Suprapubic skin (tissue), 4 donors: Measurements from ENCODE around the gene OLA1. TPM values are rescaled to one million over a fixed set of nuclear protein-coding genes. Genes with fewer than 3 reads are reported as not detected.

Experiments
- DNase-seq, 2 donors: peaks; one replicate each; pipeline ENCODE4 v3.0.0-alpha.2; 2019; ENCODE audit warnings: low spot score in 2 of 2
- H3K27ac ChIP-seq: fragments of 200-600 bp; sonication (generic); one replicate; pipeline ENCODE4 v1.5.1; 2019
- H3K27me3 ChIP-seq: fragments of 200-600 bp; sonication (generic); one replicate; pipeline ENCODE4 v1.5.1; 2019
- H3K36me3 ChIP-seq: fragments of 200-600 bp; sonication (generic); one replicate; pipeline ENCODE4 v1.5.1; 2019
- H3K4me1 ChIP-seq: fragments of 200-600 bp; sonication (generic); one replicate; pipeline ENCODE4 v1.5.1; 2019
- H3K4me3 ChIP-seq: fragments of 200-600 bp; sonication (generic); one replicate; pipeline ENCODE4 v1.5.1; 2019; ENCODE audit warnings: mild to moderate bottlenecking
- H3K9me3 ChIP-seq: fragments of 200-600 bp; sonication (generic); one replicate; pipeline ENCODE4 v1.5.1; 2019
- EP300 ChIP-seq: sonication (generic); formaldehyde crosslinking; IDR thresholded peaks from one replicate; pipeline ENCODE4 v1.6.1; 2017; ENCODE audit warnings: antibody characterized with exemption
- POLR2A ChIP-seq, 2 donors: fragments of 450-650 bp; IDR thresholded peaks; one replicate each; pipeline ENCODE4 v1.6.1; 2017; ENCODE audit warnings: antibody characterized with exemption in 2 of 2, mild to moderate bottlenecking in 2 of 2, moderate library complexity in 2 of 2
- POLR2AphosphoS5 ChIP-seq, 3 donors: sonication (generic); formaldehyde crosslinking; IDR thresholded peaks; one replicate each; pipeline ENCODE4 v1.6.1; 2017; ENCODE audit warnings: antibody characterized with exemption in 3 of 3
- WGBS: methylation state at CpG from one replicate; pipeline ENCODE4 v1.1.5; 2018; 5-methylcytosine and 5-hydroxymethylcytosine counted together
- total RNA-seq, 4 donors: library from RNA; depleted of rRNA; stranded (reverse); fragments of >200 nt; gene quantifications; one replicate each; pipeline ENCODE4 v1.1.0, GENCODE V29; 2016
- TF ChIP-seq, protein P1 (sequence below), 2 donors: fragments of 200-600 bp in 1 of 2; fragments of 450-650 bp in 1 of 2; sonication (generic) in 1 of 2; IDR thresholded peaks; one replicate each; pipeline ENCODE4 v1.5.1; 2016 to 2019; ENCODE audit warnings: antibody characterized with exemption in 2 of 2, mild to moderate bottlenecking in 1 of 2, moderate library complexity in 1 of 2

OLA1 gene
- total RNA-seq, 4 donors from 2014 or later, result 59.2 to 83.6 (median 75.9) TPM

DNA sequence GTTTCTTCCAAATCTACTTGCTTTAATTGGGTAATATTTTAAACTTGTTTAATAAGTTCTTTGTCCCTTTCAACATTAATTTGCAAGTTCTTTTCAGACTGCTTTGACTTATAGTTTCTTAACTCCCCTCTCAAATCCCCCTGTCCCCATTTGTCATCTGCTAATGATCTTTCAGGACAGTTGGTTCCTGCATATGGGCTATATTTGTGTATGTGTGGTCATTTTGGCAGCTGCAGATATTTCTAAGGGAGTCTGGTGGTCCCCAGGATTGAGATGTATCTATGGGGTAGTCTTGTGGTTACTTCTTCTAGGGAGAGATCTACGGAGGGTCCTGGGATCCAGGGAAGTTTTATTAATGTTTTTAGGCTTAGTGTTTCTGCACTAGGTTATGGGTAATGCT lies 162.6 kb downstream of the OLA1 start:
- H3K27me3 ChIP-seq, result no peaks in the 10 kb centered on the region
- no peak overlapping the region for H3K4me3 ChIP-seq
- H3K27ac ChIP-seq, result no peak overlapping the region
- WGBS, result 83% methylated on average over 1 of the region's 1 CpG
- TF ChIP-seq POLR2AphosphoS5 (IDR thresholded peaks at IDR 0.05) (no peak), POLR2A (IDR thresholded peaks at IDR 0.05) (no peak), EP300 (no peak)
- TF ChIP-seq, protein P1, sequence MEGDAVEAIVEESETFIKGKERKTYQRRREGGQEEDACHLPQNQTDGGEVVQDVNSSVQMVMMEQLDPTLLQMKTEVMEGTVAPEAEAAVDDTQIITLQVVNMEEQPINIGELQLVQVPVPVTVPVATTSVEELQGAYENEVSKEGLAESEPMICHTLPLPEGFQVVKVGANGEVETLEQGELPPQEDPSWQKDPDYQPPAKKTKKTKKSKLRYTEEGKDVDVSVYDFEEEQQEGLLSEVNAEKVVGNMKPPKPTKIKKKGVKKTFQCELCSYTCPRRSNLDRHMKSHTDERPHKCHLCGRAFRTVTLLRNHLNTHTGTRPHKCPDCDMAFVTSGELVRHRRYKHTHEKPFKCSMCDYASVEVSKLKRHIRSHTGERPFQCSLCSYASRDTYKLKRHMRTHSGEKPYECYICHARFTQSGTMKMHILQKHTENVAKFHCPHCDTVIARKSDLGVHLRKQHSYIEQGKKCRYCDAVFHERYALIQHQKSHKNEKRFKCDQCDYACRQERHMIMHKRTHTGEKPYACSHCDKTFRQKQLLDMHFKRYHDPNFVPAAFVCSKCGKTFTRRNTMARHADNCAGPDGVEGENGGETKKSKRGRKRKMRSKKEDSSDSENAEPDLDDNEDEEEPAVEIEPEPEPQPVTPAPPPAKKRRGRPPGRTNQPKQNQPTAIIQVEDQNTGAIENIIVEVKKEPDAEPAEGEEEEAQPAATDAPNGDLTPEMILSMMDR (IDR thresholded peaks at IDR 0.05), result no peak
- no peak for DNase-seq
- H3K36me3 ChIP-seq, result peaks cover 3% of the 10 kb centered on the region
- H3K9me3 ChIP-seq, result no peaks in the 10 kb centered on the region
- no peaks in the 10 kb centered on the region for H3K4me1 ChIP-seq

DNA sequence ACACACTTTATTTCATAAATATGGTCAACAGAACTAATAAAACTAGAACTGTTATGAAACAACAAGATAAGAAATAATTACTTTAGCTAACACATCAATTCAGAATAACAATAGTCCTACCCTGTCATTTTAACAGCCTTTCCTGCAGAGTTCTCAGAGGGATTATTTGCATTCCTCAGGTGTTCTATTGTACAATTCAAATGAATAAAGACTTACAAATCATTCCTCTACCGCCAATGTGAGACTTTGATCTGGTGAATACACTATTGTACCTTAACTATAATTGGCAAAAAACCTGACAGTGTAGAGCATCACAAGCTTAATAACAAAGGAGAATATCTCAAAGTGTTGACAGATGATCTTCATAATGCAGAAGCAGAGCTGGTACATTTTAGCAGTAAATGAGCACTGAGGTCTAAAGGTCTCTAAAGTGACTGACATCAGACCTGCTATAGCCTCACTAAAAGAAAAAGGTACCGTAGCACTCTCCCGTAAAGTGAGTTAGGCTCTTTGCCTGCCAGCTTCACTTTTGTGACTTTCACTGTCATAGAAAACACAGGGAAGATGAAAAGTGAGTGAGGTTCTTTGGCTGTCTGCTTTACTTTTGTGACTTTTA lies 164.4 kb downstream of the OLA1 start:
- peaks cover 5% of the 10 kb centered on the region for H3K36me3 ChIP-seq
- no peak overlapping the region for H3K4me3 ChIP-seq
- no peaks in the 10 kb centered on the region for H3K27me3 ChIP-seq
- H3K9me3 ChIP-seq, result no peaks in the 10 kb centered on the region
- H3K27ac ChIP-seq, result no peak overlapping the region
- DNase-seq, result no peak
- TF ChIP-seq POLR2A (IDR thresholded peaks at IDR 0.05) (no peak), EP300 (no peak), POLR2AphosphoS5 (IDR thresholded peaks at IDR 0.05) (no peak)
- TF ChIP-seq, protein P1 (IDR thresholded peaks at IDR 0.05), result no peak
- 87% methylated on average over 3 of the region's 3 CpGs for WGBS
- no peaks in the 10 kb centered on the region for H3K4me1 ChIP-seq

- Histone ChIP-seq H3K4me3 (no peak overlapping the region), H3K36me3 (peaks cover 5% of the 10 kb centered on the region), H3K9me3 (no peaks in the 10 kb centered on the region), H3K4me1 (no peaks in the 10 kb centered on the region), H3K27ac (no peak overlapping the region), H3K27me3 (no peaks in the 10 kb centered on the region)
- TF ChIP-seq POLR2AphosphoS5 (IDR thresholded peaks at IDR 0.05) (no peak), POLR2A (IDR thresholded peaks at IDR 0.05) (no peak), EP300 (no peak)
- TF ChIP-seq, protein P1 (IDR thresholded peaks at IDR 0.05), result no peak
- DNase-seq, result no peak
- 92% methylated on average over 6 of the region's 6 CpGs for WGBS
Observed at GRCh38 chr2:174080672-174081121, 167.6 kb downstream of the OLA1 start.

DNA sequence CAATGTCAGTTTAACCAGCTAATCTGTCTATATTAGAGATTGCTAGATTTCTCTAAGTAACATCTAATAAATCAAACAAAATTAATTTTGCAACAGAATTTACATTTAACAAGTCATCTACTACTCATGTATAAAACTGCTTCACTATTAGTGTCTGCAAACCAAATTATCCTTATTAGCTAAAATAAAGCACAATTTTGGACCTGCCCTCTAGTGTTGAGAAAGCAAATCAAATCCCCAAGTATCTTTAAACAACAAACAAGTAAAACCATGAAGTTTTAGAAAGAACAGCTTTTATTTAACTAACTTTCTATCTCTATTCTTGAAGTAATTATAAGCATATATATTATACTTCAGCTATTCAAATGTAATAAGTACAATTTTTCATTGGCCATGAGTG lies 170.1 kb downstream of the OLA1 start:
- no peak overlapping the region for H3K4me3 ChIP-seq
- H3K4me1 ChIP-seq, result no peaks in the 10 kb centered on the region
- peaks cover 10% of the 10 kb centered on the region for H3K36me3 ChIP-seq
- no peak for DNase-seq
- no peaks in the 10 kb centered on the region for H3K9me3 ChIP-seq
- TF ChIP-seq EP300 (no peak), POLR2AphosphoS5 (IDR thresholded peaks at IDR 0.05) (no peak), POLR2A (IDR thresholded peaks at IDR 0.05) (no peak)
- TF ChIP-seq, protein P1 (IDR thresholded peaks at IDR 0.05), result no peak
- H3K27me3 ChIP-seq, result no peaks in the 10 kb centered on the region
- no peak overlapping the region for H3K27ac ChIP-seq

- DNase-seq, result no peak
- H3K4me3 ChIP-seq, result no peak overlapping the region
- no peaks in the 10 kb centered on the region for H3K27me3 ChIP-seq
- TF ChIP-seq POLR2AphosphoS5 (IDR thresholded peaks at IDR 0.05) (no peak), POLR2A (IDR thresholded peaks at IDR 0.05) (no peak), EP300 (no peak)
- TF ChIP-seq, protein P1 (IDR thresholded peaks at IDR 0.05), result no peak
- H3K9me3 ChIP-seq, result no peaks in the 10 kb centered on the region
- H3K4me1 ChIP-seq, result no peaks in the 10 kb centered on the region
- H3K36me3 ChIP-seq, result peaks cover 10% of the 10 kb centered on the region
- 76% methylated on average over 1 of the region's 1 CpG for WGBS
- H3K27ac ChIP-seq, result no peak overlapping the region
Observed at GRCh38 chr2:174076975-174077374, 171.4 kb downstream of the OLA1 start.
